ENCODE results near the gene SPOPL. TPM values are rescaled to one million over a fixed set of nuclear protein-coding genes. Genes with fewer than 3 reads are reported as not detected.

SPOPL gene
- total RNA-seq, 2 donors from 2014 or later: 9.9 to 20.5 TPM

- no peak overlapping the region for H3K27ac ChIP-seq
- DNase-seq: no peak
- H3K4me3 ChIP-seq: no peak overlapping the region
- no peak for ATAC-seq
- intact Hi-C loops (cut with DNase I): no loop called here
- TF ChIP-seq CTCF (IDR thresholded peaks at IDR 0.05) (no peak), POLR2A (IDR thresholded peaks at IDR 0.05) (no peak)
- H3K4me1 ChIP-seq: no peaks in the 10 kb centered on the region
- no peaks in the 10 kb centered on the region for H3K27me3 ChIP-seq
- WGBS, 2 donors: 77 to 92% methylated on average over 2 of the region's 2 CpGs
- no peaks in the 10 kb centered on the region for H3K9me3 ChIP-seq
- H3K36me3 ChIP-seq (replicated peaks in 1 of 2; ENCODE audit: insufficient read depth in 1 of 2, low read depth in 2 of 2): no peaks in the 10 kb centered on the region
These were observed 100.0 kb downstream of the SPOPL start for GRCh38 chr2:138601458-138602165.

- H3K4me3 ChIP-seq: no peak overlapping the region
- WGBS, 2 donors: 94 to 100% methylated on average over 1 of the region's 1 CpG
- DNase-seq: no peak
- intact Hi-C loops (cut with DNase I): no loop called here
- H3K9me3 ChIP-seq: no peaks in the 10 kb centered on the region
- TF ChIP-seq CTCF (IDR thresholded peaks at IDR 0.05): no peak
- TF ChIP-seq POLR2A (IDR thresholded peaks at IDR 0.05): no peak
- no peak overlapping the region for H3K27ac ChIP-seq
- no peaks in the 10 kb centered on the region for H3K27me3 ChIP-seq
- no peak for ATAC-seq
- no peaks in the 10 kb centered on the region for H3K36me3 ChIP-seq (replicated peaks in 1 of 2; ENCODE audit: insufficient read depth in 1 of 2, low read depth in 2 of 2)
- no peaks in the 10 kb centered on the region for H3K4me1 ChIP-seq
These were observed 100.5 kb downstream of the SPOPL start for GRCh38 chr2:138602166-138602460.

- Histone ChIP-seq H3K9me3 (no peaks in the 10 kb centered on the region), H3K36me3 (replicated peaks in 1 of 2; ENCODE audit: insufficient read depth in 1 of 2, low read depth in 2 of 2) (no peaks in the 10 kb centered on the region), H3K4me1 (no peaks in the 10 kb centered on the region), H3K4me3 (no peak overlapping the region), H3K27me3 (no peaks in the 10 kb centered on the region), H3K27ac (no peak overlapping the region)
- no peak for TF ChIP-seq CTCF (IDR thresholded peaks at IDR 0.05)
- no peak for TF ChIP-seq POLR2A (IDR thresholded peaks at IDR 0.05)
- intact Hi-C loops (cut with DNase I): no loop called here
- DNase-seq (no peak), ATAC-seq (no peak)
- WGBS, 2 donors: 84% methylated on average over 2 of the region's 2 CpGs
These were observed 106.2 kb downstream of the SPOPL start for GRCh38 chr2:138607746-138608145.

GRCh38 chr2:138609446-138609845, 107.9 kb downstream of the SPOPL start:
- Histone ChIP-seq H3K4me3 (no peak overlapping the region), H3K27me3 (no peaks in the 10 kb centered on the region), H3K4me1 (no peaks in the 10 kb centered on the region), H3K9me3 (no peaks in the 10 kb centered on the region), H3K36me3 (replicated peaks in 1 of 2; ENCODE audit: insufficient read depth in 1 of 2, low read depth in 2 of 2) (no peaks in the 10 kb centered on the region), H3K27ac (no peak overlapping the region)
- ATAC-seq (no peak), DNase-seq (no peak)
- no peak for TF ChIP-seq POLR2A (IDR thresholded peaks at IDR 0.05)
- TF ChIP-seq CTCF (IDR thresholded peaks at IDR 0.05): no peak
- WGBS, 2 donors: 74 to 81% methylated on average over 4 of the region's 4 CpGs
- intact Hi-C loops (cut with DNase I): no loop called here
